OCI-LY7 (cell line): ENCODE results near the gene CDKN1C.

Experiments used
- EZH2phosphoT487 ChIP-seq: fragments of 200-600 bp; sonication (generic); IDR thresholded peaks from 2 replicates; pipeline ENCODE4 v1.6.1; 2018; ENCODE audit warnings: low read depth, borderline replicate concordance, mild to moderate bottlenecking, mixed run types, antibody characterized with exemption, low read length, moderate library complexity, mixed read lengths
- TF ChIP-seq, protein P1 (sequence below): fragments of 200-600 bp; sonication (generic); conservative IDR thresholded peaks from 2 replicates; pipeline ENCODE4 v1.5.1; 2014; ENCODE audit warnings: mild to moderate bottlenecking, antibody characterized with exemption, low read length, moderate library complexity, mixed read lengths

DNA sequence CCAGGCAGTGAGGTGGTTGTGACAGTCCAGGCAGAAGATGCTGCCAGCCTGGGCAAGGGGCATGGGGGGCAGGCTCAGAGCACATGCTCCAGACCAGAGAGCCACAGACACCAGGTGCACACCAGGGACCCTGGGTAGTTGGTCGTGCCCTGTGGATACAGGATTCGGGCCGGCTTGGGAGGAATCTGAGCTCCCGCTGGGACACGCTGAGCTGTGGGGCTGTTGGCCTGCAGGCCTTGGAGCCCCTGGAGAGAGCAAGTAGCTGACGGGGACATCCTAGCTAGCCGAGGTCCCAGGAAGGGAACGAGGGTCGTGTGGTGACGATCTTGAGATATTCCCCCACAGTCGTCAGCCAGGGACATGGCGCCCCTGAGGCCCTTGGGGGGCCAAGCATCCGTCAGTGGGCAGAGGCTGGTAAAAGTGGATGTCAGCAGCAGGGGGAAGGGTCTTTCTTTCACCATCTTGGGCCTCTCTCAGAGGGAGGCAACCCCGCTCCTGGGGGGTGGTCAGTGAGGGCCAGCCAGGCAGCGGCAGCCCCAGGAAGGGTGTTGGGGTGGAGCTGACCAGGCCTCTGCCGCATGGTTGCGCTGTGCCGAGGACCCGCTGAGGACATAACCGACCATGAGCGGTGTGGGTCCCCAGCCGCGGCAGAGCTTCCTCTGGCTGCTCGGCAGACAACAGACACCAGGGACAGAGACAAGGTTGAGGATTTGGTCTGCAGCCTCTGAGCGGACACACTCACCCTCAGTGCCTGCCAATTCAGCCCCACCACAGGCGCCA lies 44.0 kb downstream of the CDKN1C start:
- TF ChIP-seq, protein P1, sequence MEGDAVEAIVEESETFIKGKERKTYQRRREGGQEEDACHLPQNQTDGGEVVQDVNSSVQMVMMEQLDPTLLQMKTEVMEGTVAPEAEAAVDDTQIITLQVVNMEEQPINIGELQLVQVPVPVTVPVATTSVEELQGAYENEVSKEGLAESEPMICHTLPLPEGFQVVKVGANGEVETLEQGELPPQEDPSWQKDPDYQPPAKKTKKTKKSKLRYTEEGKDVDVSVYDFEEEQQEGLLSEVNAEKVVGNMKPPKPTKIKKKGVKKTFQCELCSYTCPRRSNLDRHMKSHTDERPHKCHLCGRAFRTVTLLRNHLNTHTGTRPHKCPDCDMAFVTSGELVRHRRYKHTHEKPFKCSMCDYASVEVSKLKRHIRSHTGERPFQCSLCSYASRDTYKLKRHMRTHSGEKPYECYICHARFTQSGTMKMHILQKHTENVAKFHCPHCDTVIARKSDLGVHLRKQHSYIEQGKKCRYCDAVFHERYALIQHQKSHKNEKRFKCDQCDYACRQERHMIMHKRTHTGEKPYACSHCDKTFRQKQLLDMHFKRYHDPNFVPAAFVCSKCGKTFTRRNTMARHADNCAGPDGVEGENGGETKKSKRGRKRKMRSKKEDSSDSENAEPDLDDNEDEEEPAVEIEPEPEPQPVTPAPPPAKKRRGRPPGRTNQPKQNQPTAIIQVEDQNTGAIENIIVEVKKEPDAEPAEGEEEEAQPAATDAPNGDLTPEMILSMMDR, result no peak
- TF ChIP-seq EZH2phosphoT487, result no peak
